C4-2B (cell line): Measurements from ENCODE around the gene BCORL1.

ENCODE experiments used
- CTCF ChIP-seq: fragments of 450-650 bp; conservative IDR thresholded peaks from 2 replicates; pipeline ENCODE4 v1.5.1; 2017; ENCODE audit warnings: mild to moderate bottlenecking
- ZFX ChIP-seq: fragments of 450-650 bp; IDR thresholded peaks from 2 replicates; pipeline ENCODE4 v1.6.1; 2017

DNA sequence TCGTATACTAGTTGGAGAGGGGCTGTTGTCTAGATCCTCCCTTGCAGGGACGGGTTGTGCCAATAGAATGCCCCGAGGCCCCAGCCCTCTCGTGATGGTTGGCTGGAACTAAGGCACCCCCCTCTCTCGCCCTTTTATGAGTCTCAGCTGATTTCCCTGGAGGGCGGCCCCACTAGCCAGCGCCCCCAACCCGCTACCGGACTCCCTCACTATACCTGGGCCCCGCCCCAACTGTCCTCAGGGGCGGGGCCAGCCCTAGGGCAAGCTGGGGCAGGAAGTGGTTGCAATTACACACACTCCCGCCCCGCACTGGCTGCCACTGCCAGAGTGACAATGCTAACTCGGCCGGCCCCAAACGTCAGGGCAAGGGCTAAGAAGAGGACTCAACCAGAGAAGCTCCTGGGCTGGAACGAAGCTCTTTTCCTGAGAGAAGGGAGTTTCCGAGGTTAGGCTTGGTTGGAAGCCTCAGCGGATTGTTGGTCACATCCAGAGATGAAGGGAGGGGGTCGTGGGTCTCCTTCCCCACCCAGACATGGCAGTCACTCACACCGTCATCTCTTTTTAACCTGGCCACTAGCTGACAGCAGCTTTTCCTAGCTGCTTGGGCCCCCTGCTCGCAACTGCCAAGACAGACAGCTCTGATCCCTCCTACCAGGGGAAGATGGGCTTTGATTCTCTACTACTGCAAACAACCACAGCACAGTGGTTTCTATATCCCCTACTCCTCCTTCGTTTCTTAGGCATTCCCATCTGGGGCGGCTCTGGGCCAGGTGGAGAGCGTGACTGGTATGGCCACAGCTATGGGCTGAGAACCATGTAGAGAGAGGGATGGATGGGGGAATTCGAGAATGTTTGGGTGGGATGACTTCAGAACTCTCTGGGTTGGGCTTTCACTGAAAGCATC lies 21.0 kb upstream of the BCORL1 start:
- TF ChIP-seq CTCF (no peak), ZFX (no peak)
